A673 (cell line): ENCODE measurements around the gene MMP8. TPM values are rescaled to one million over a fixed set of nuclear protein-coding genes. Genes with fewer than 3 reads are reported as not detected.

Source experiments
- BruUV-seq: library from RNA; stranded (reverse); fragments of 400-500 nt; replicated peaks from 2 replicates; lab custom pipeline; 2021; lab: Mats Ljungman, UMichigan
- CTCF ChIA-PET: fragments of 300-600 bp; sonication (Branson Sonifier 250); formaldehyde crosslinking; loops from one replicate; lab custom pipeline; 2022; ENCODE audit warnings: antibody characterized with exemption; lab: Charles Lee
- POLR2A ChIA-PET: fragments of 300-600 bp; sonication (Branson Sonifier 250); formaldehyde crosslinking; loops from one replicate; lab custom pipeline; 2022; ENCODE audit warnings: antibody characterized with exemption; ENCODE audit not compliant: low non-redundant PET; lab: Charles Lee
- DNase-seq: peaks from one replicate; pipeline ENCODE4 v3.0.0-alpha.2; 2015; ENCODE audit warnings: low spot score
- H3K27ac ChIP-seq: fragments of 200-600 bp; sonication (generic); 2 replicates; pipeline ENCODE4 v1.5.1; 2016; ENCODE audit warnings: mixed run types, low read depth, mild to moderate bottlenecking, mixed read lengths, antibody characterized with exemption, low read length; ENCODE audit not compliant: poor library complexity, severe bottlenecking
- H3K27me3 ChIP-seq: fragments of 200-600 bp; sonication (generic); replicated peaks from 2 replicates; pipeline ENCODE4 v1.6.1; 2017; ENCODE audit warnings: mixed run types, low read depth, mild to moderate bottlenecking, mixed read lengths, antibody characterized with exemption, low read length; ENCODE audit not compliant: insufficient read depth, poor library complexity
- H3K36me3 ChIP-seq: fragments of 200-600 bp; sonication (generic); 2 replicates; pipeline ENCODE4 v1.6.1; 2016; ENCODE audit warnings: mixed run types, mild to moderate bottlenecking, mixed read lengths, antibody characterized with exemption, low read length; ENCODE audit not compliant: insufficient read depth, poor library complexity, severe bottlenecking
- H3K4me1 ChIP-seq: fragments of 200-600 bp; sonication (generic); 2 replicates; pipeline ENCODE4 v1.6.1; 2017; ENCODE audit warnings: mixed run types, mild to moderate bottlenecking, mixed read lengths, antibody characterized with exemption, low read length; ENCODE audit not compliant: insufficient read depth, poor library complexity, severe bottlenecking
- H3K4me3 ChIP-seq: fragments of 200-600 bp; sonication (generic); 2 replicates; pipeline ENCODE4 v1.5.1; 2016; ENCODE audit warnings: low read depth, mixed run types, mild to moderate bottlenecking, mixed read lengths, low read length; ENCODE audit not compliant: poor library complexity, severe bottlenecking
- H3K9me3 ChIP-seq: fragments of 200-600 bp; sonication (generic); 2 replicates; pipeline ENCODE4 v1.6.1; 2016; ENCODE audit warnings: mixed run types, low read depth, mild to moderate bottlenecking, mixed read lengths, antibody characterized with exemption, low read length; ENCODE audit not compliant: poor library complexity, severe bottlenecking
- EZH2 ChIP-seq: fragments of 200-600 bp; sonication (generic); IDR thresholded peaks from 2 replicates; pipeline ENCODE4 v1.6.1; 2017; ENCODE audit warnings: borderline replicate concordance, low read depth, mild to moderate bottlenecking, mixed read lengths, antibody characterized with exemption, low read length; ENCODE audit not compliant: poor library complexity, severe bottlenecking
- intact Hi-C: fragments of 100-400 bp; cut with micrococcal nuclease; formaldehyde crosslinking; loops from one replicate; pipeline ENCODE4 v1.10.0; 2022; ENCODE audit not compliant: unreplicated experiment
- total RNA-seq: library from RNA; stranded (reverse); gene quantifications from 2 replicates; pipeline ENCODE4 v1.2.3, GENCODE V29; 2021
- TF ChIP-seq, protein P1 (sequence below): fragments of 300-800, 200-600 bp; sonication (generic); conservative IDR thresholded peaks from 2 replicates; pipeline ENCODE4 v1.5.1; 2017; ENCODE audit warnings: low read depth, mild to moderate bottlenecking, antibody characterized with exemption, low read length, moderate library complexity, mixed read lengths

The MMP8 gene
- total RNA-seq, 1 experiment from 2014 or later = 0.21 TPM

DNA sequence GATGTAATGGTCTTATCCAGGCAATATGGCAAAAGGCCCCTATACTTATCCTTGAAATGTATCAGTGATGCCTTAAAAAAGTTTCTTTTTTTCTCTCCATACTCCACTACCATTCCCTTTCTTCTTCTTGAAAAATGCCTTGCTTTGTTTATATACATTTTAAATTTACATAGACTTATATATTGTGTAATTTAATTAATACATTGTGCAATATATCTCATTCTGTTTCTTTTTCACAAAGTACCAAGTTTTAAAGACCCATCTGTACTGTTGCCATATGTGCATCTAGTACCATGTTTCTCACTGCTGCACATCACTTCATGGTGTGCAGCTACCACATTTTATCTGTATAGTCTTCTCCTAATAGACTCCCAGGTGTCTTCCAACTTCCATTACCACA, 7.5 kb downstream of the MMP8 start:
- TF ChIP-seq EZH2 = no peak
- TF ChIP-seq, protein P1, sequence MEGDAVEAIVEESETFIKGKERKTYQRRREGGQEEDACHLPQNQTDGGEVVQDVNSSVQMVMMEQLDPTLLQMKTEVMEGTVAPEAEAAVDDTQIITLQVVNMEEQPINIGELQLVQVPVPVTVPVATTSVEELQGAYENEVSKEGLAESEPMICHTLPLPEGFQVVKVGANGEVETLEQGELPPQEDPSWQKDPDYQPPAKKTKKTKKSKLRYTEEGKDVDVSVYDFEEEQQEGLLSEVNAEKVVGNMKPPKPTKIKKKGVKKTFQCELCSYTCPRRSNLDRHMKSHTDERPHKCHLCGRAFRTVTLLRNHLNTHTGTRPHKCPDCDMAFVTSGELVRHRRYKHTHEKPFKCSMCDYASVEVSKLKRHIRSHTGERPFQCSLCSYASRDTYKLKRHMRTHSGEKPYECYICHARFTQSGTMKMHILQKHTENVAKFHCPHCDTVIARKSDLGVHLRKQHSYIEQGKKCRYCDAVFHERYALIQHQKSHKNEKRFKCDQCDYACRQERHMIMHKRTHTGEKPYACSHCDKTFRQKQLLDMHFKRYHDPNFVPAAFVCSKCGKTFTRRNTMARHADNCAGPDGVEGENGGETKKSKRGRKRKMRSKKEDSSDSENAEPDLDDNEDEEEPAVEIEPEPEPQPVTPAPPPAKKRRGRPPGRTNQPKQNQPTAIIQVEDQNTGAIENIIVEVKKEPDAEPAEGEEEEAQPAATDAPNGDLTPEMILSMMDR = no peak
- no peaks in the 10 kb centered on the region for H3K27me3 ChIP-seq
- no peak for DNase-seq
- intact Hi-C loops = no loop called here
- no TSS peak for BruUV-seq
- H3K36me3 ChIP-seq = no peaks in the 10 kb centered on the region
- H3K4me1 ChIP-seq = no peaks in the 10 kb centered on the region
- H3K27ac ChIP-seq = no peak overlapping the region
- H3K9me3 ChIP-seq = no peaks in the 10 kb centered on the region
- no peak overlapping the region for H3K4me3 ChIP-seq
- ChIA-PET CTCF (no interaction called here), POLR2A (no interaction called here)

DNA sequence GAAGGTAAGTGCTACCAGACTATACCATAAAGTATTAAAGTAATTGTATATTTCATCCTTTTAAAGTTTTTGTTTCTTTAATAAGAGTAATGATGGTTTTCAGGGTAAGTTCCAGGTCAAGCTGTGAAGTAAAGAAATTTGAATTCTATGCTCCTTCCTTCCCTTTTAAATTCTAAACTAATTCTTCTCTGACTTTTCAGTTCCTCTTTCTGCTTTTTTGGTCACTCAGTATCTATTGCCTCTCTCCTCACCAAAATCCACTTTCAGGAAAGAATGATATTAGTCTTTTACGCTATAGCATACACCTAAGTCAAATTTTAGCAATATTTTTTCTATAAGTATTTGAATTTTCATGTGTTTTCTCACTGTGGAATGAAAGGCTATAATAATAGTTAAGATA, 8.2 kb downstream of the MMP8 start:
- Histone ChIP-seq H3K4me3 (no peak overlapping the region), H3K36me3 (no peaks in the 10 kb centered on the region), H3K27me3 (no peaks in the 10 kb centered on the region), H3K9me3 (no peaks in the 10 kb centered on the region), H3K4me1 (no peaks in the 10 kb centered on the region), H3K27ac (no peak overlapping the region)
- intact Hi-C loops = no loop called here
- no TSS peak for BruUV-seq
- DNase-seq = no peak
- ChIA-PET CTCF (no interaction called here), POLR2A (no interaction called here)
- no peak for TF ChIP-seq EZH2
- TF ChIP-seq, protein P1 = no peak

- no peak overlapping the region for H3K27ac ChIP-seq
- ChIA-PET CTCF (no interaction called here), POLR2A (no interaction called here)
- DNase-seq = no peak
- no TSS peak for BruUV-seq
- no peaks in the 10 kb centered on the region for H3K4me1 ChIP-seq
- H3K4me3 ChIP-seq = no peak overlapping the region
- no peaks in the 10 kb centered on the region for H3K9me3 ChIP-seq
- no peaks in the 10 kb centered on the region for H3K36me3 ChIP-seq
- no peaks in the 10 kb centered on the region for H3K27me3 ChIP-seq
- intact Hi-C loops = no loop called here
- TF ChIP-seq, protein P1 = no peak
- TF ChIP-seq EZH2 = no peak
These were observed 12.6 kb downstream of the MMP8 start for GRCh38 chr11:102712137-102712536.
